Spleen (tissue), 11 donors: Measurements from ENCODE around the gene WDR90. TPM values are rescaled to one million over a fixed set of nuclear protein-coding genes. Genes with fewer than 3 reads are reported as not detected.

ENCODE experiments used
- DNase-seq: peaks from one replicate; pipeline ENCODE4 v3.0.0-alpha.2; 2020
- H3K27ac ChIP-seq, 8 donors: fragments of 200-600 bp; sonication (generic) in 7 of 8; 1 replicate in 4 of 8; 2 replicates in 4 of 8; pipeline versions ENCODE4 v1.5.0 to v1.8.0; 2016 to 2021; ENCODE audit warnings: inconsistent platforms in 4 of 8, mild to moderate bottlenecking in 4 of 8, moderate library complexity in 1 of 8
- H3K27me3 ChIP-seq, 7 donors: fragments of 200-600 bp; sonication (generic) in 6 of 7; replicated peaks in 1 of 7; 1 replicate in 4 of 7; 2 replicates in 3 of 7; pipeline versions ENCODE4 v1.5.0 to v1.8.0; 2016 to 2021; ENCODE audit warnings: inconsistent platforms in 3 of 7, mild to moderate bottlenecking in 1 of 7
- H3K36me3 ChIP-seq, 6 donors: fragments of 200-600 bp; sonication (generic) in 5 of 6; 1 replicate in 4 of 6; 2 replicates in 2 of 6; pipeline versions ENCODE4 v1.5.0 to v1.8.0; 2016 to 2021; ENCODE audit warnings: inconsistent platforms in 2 of 6
- H3K4me1 ChIP-seq, 6 donors: fragments of 200-600 bp; sonication (generic) in 5 of 6; 1 replicate in 3 of 6; 2 replicates in 3 of 6; pipeline versions ENCODE4 v1.5.0 to v1.8.0; 2016 to 2021; ENCODE audit warnings: inconsistent platforms in 3 of 6
- H3K4me3 ChIP-seq, 8 donors: fragments of 200-600 bp; sonication (generic) in 7 of 8; 1 replicate in 4 of 8; 2 replicates in 4 of 8; pipeline versions ENCODE4 v1.5.0 to v1.8.0; 2016 to 2021; ENCODE audit warnings: inconsistent platforms in 4 of 8, mild to moderate bottlenecking in 4 of 8, moderate library complexity in 2 of 8
- H3K9me3 ChIP-seq, 8 donors: fragments of 200-600 bp; sonication (generic) in 7 of 8; 1 replicate in 4 of 8; 2 replicates in 4 of 8; pipeline versions ENCODE4 v1.5.0 to v1.8.0; 2016 to 2021; ENCODE audit warnings: inconsistent platforms in 4 of 8
- CTCF ChIP-seq, 11 experiments: fragments of 200-600 bp in 7 of 11; fragments of 450-650 bp in 4 of 11; sonication (generic) in 4 of 11; IDR thresholded peaks in 8 of 11; conservative IDR thresholded peaks in 3 of 11; 1 replicate in 7 of 11; 2 replicates in 4 of 11; pipeline versions ENCODE4 v1.4.0 to v1.8.0; 2016 to 2021; ENCODE audit warnings: antibody characterized with exemption in 11 of 11, inconsistent platforms in 4 of 11, mild to moderate bottlenecking in 1 of 11
- POLR2A ChIP-seq, 3 donors: fragments of 450-650 bp; IDR thresholded peaks; one replicate each; pipeline ENCODE4 v1.5.1; 2017; ENCODE audit warnings: antibody characterized with exemption in 3 of 3, mild to moderate bottlenecking in 1 of 3
- POLR2AphosphoS5 ChIP-seq, 3 donors: sonication (generic); formaldehyde crosslinking; IDR thresholded peaks; one replicate each; pipeline ENCODE4 v1.5.1; 2017; ENCODE audit warnings: antibody characterized with exemption in 3 of 3
- WGBS, 5 donors: extraction: QIAGEN DNeasy Blood & Tissue Kit in 3 of 5; methylation state at CpG; one replicate each; pipeline versions ENCODE4 v1.1.5 to v1.1.7; 2013 to 2018; 5-methylcytosine and 5-hydroxymethylcytosine counted together
- intact Hi-C: fragments of 100-400 bp; cut with DNase I; formaldehyde crosslinking; loops from one replicate; pipeline ENCODE4 v1.15.0; 2023; ENCODE audit warnings: low total_unique reads
- polyA plus RNA-seq, 3 donors: library from polyadenylated mRNA; stranded (reverse); fragments of 200-250 nt; gene quantifications; one replicate each; pipeline ENCODE4 v1.2.1, GENCODE V29; 2013
- total RNA-seq, 7 donors: library from RNA; depleted of rRNA in 3 of 7; stranded (reverse); fragments of >200 nt in 3 of 7; fragmentation: NEBNext Ultra II Directional in 4 of 7; extraction: Animal tissue kit (Norgen Biotek cat#: 25700) in 4 of 7; gene quantifications; one replicate each; pipeline versions ENCODE4 v1.1.0 to v1.2.1, GENCODE V29; 2016 to 2021
- donor health status: healthy with polysubstance abuse.
- donor health status: DM: no; HTN: no; CAD: no; lungs with moderate emphysema.
- donor health status: DM: no; HTN: no; CAD: no.
- donor health status: Bipolar disorder and iron deficiency.
- donor health status: healthy.
- donor health status: DM: no; HTN: no; CAD: no.
- donor health status: DM: yes; HTN: yes; CAD: no.

The WDR90 gene
- total and polyA plus RNA-seq, 10 donors: 7.9 to 30.2 (median 19.4) TPM

- Histone ChIP-seq H3K4me1 (peaks cover 19 to 76% (median 53%) of the 10 kb centered on the region in 6 donors), H3K36me3 (peaks cover 0 to 6% (median 0%) of the 10 kb centered on the region in 6 donors), H3K27ac (no peak overlapping the region), H3K9me3 (no peaks in the 10 kb centered on the region), H3K4me3 (no peak overlapping the region), H3K27me3 (peaks cover 0 to 60% (median 12%) of the 10 kb centered on the region in 7 donors)
- no peak for DNase-seq
- 86 to 93% (median 93%) methylated on average over 12 to 29 of the region's 29 CpGs for WGBS, 5 donors
- intact Hi-C loops: no loop called here
- TF ChIP-seq POLR2AphosphoS5 (IDR thresholded peaks at IDR 0.05) (no peak), CTCF (IDR thresholded peaks at IDR 0.05 in 8 of 11, conservative IDR thresholded peaks at IDR 0.05 in 3 of 11) (no peak), POLR2A (IDR thresholded peaks at IDR 0.05) (no peak)
Measured at GRCh38 chr16:716768-717325, 67.7 kb downstream of the WDR90 start.

Other genes with a start within 250 kb of the WDR90 start
- gene DECR2, start 247.5 kb upstream of the WDR90 start, total RNA-seq: 10 to 100 TPM in 5 of 7 donors, 1 to 10 TPM in 2; 8.9 to 14.8 (median 11.7) TPM
- 10 to 100 TPM in 2 of 3 donors, 1 to 10 TPM in 1; 9.1 to 19.5 (median 14.1) TPM for gene DECR2, start 247.5 kb upstream of the WDR90 start, polyA plus RNA-seq
- gene RAB11FIP3, start 223.7 kb upstream of the WDR90 start, total RNA-seq: 10 to 100 TPM; 33.8 to 52.7 (median 40.6) TPM
- gene RAB11FIP3, start 223.7 kb upstream of the WDR90 start, polyA plus RNA-seq: 10 to 100 TPM; 12.3 to 27.1 (median 14.3) TPM
- 10 to 100 TPM; 48.1 to 71.7 (median 63.9) TPM for gene CAPN15, start 121.7 kb upstream of the WDR90 start, total RNA-seq
- gene CAPN15, start 121.7 kb upstream of the WDR90 start, polyA plus RNA-seq: 10 to 100 TPM; 25.8 to 65.0 (median 36.4) TPM
- not detected for gene PRR35, start 89.0 kb upstream of the WDR90 start, total RNA-seq
- gene PRR35, start 89.0 kb upstream of the WDR90 start, polyA plus RNA-seq: not detected
- 1 to 10 TPM; 1.5 to 8.8 (median 4.5) TPM for gene NHLRC4, start 82.4 kb upstream of the WDR90 start, total RNA-seq
- 1 to 10 TPM; 2.7 to 4.7 (median 3.6) TPM for gene NHLRC4, start 82.4 kb upstream of the WDR90 start, polyA plus RNA-seq
- 10 to 100 TPM; 36.1 to 42.7 (median 39.2) TPM for gene PIGQ, start 79.4 kb upstream of the WDR90 start, total RNA-seq
- gene PIGQ, start 79.4 kb upstream of the WDR90 start, polyA plus RNA-seq: 10 to 100 TPM; 20.7 to 70.5 (median 42.2) TPM
- 10 to 100 TPM; 12.9 to 21.6 (median 15.3) TPM for gene RAB40C, start 59.3 kb upstream of the WDR90 start, total RNA-seq
- 10 to 100 TPM in 2 of 3 donors, 1 to 10 TPM in 1; 8.1 to 20.9 (median 11.0) TPM for gene RAB40C, start 59.3 kb upstream of the WDR90 start, polyA plus RNA-seq
- gene WFIKKN1, start 18.4 kb upstream of the WDR90 start, total RNA-seq: 1 to 10 TPM in 3 of 7 donors, under 1 TPM in 4; 0.49 to 1.5 (median 0.95) TPM
- 1 to 10 TPM in 1 of 3 donors, under 1 TPM in 2; 0.15 to 1.8 (median 0.30) TPM for gene WFIKKN1, start 18.4 kb upstream of the WDR90 start, polyA plus RNA-seq
- gene METTL26, start 13.1 kb upstream of the WDR90 start, total RNA-seq: 10 to 100 TPM; 39.6 to 78.4 (median 46.0) TPM
- gene METTL26, start 13.1 kb upstream of the WDR90 start, polyA plus RNA-seq: 100 to 1,000 TPM; 114 to 165 (median 133) TPM
- gene MCRIP2, start 7.5 kb upstream of the WDR90 start, total RNA-seq: 10 to 100 TPM; 23.6 to 45.8 (median 36.1) TPM
- gene MCRIP2, start 7.5 kb upstream of the WDR90 start, polyA plus RNA-seq: 100 to 1,000 TPM in 1 of 3 donors, 10 to 100 TPM in 2; 56.5 to 106 (median 80.8) TPM
- 100 to 1,000 TPM in 5 of 7 donors, 10 to 100 TPM in 2; 71.3 to 152 (median 131) TPM for gene RHOT2, start 18.8 kb downstream of the WDR90 start, total RNA-seq
- gene RHOT2, start 18.8 kb downstream of the WDR90 start, polyA plus RNA-seq: 100 to 1,000 TPM; 139 to 309 (median 245) TPM
- 1 to 10 TPM in 2 of 7 donors, under 1 TPM in 5; 0.37 to 2.0 (median 0.69) TPM for gene RHBDL1, start 26.3 kb downstream of the WDR90 start, total RNA-seq
- gene RHBDL1, start 26.3 kb downstream of the WDR90 start, polyA plus RNA-seq: under 1 TPM; 0.43 to 0.80 (median 0.61) TPM
- gene STUB1, start 31.0 kb downstream of the WDR90 start, total RNA-seq: 100 to 1,000 TPM in 1 of 7 donors, 10 to 100 TPM in 6; 68.9 to 101 (median 79.3) TPM
- 100 to 1,000 TPM; 102 to 160 (median 107) TPM for gene STUB1, start 31.0 kb downstream of the WDR90 start, polyA plus RNA-seq
- gene JMJD8, start 35.0 kb downstream of the WDR90 start, total RNA-seq: 10 to 100 TPM; 29.2 to 58.7 (median 38.7) TPM
- gene JMJD8, start 35.0 kb downstream of the WDR90 start, polyA plus RNA-seq: 10 to 100 TPM; 24.9 to 32.1 (median 27.2) TPM
- gene WDR24, start 41.0 kb downstream of the WDR90 start, total RNA-seq: 10 to 100 TPM; 12.5 to 17.3 (median 15.5) TPM
- gene WDR24, start 41.0 kb downstream of the WDR90 start, polyA plus RNA-seq: 10 to 100 TPM in 1 of 3 donors, 1 to 10 TPM in 2; 6.5 to 11.4 (median 7.7) TPM
- 1 to 10 TPM in 6 of 7 donors, under 1 TPM in 1; 0.98 to 2.6 (median 2.0) TPM for gene FBXL16, start 56.4 kb downstream of the WDR90 start, total RNA-seq
- gene FBXL16, start 56.4 kb downstream of the WDR90 start, polyA plus RNA-seq: 1 to 10 TPM in 2 of 3 donors, under 1 TPM in 1; 0.48 to 1.1 (median 1.0) TPM
- gene METRN, start 65.8 kb downstream of the WDR90 start, total RNA-seq: 10 to 100 TPM in 5 of 7 donors, 1 to 10 TPM in 2; 7.2 to 20.2 (median 12.8) TPM
- 10 to 100 TPM; 15.6 to 31.9 (median 30.4) TPM for gene METRN, start 65.8 kb downstream of the WDR90 start, polyA plus RNA-seq
- gene ANTKMT, start 71.8 kb downstream of the WDR90 start, total RNA-seq: 10 to 100 TPM; 28.6 to 40.9 (median 36.4) TPM
- gene ANTKMT, start 71.8 kb downstream of the WDR90 start, polyA plus RNA-seq: 10 to 100 TPM; 49.9 to 77.2 (median 63.4) TPM
- 10 to 100 TPM in 1 of 7 donors, 1 to 10 TPM in 6; 2.9 to 11.9 (median 6.3) TPM for gene CCDC78, start 77.1 kb downstream of the WDR90 start, total RNA-seq
- gene CCDC78, start 77.1 kb downstream of the WDR90 start, polyA plus RNA-seq: 10 to 100 TPM; 12.0 to 23.7 (median 13.9) TPM
- gene HAGHL, start 77.7 kb downstream of the WDR90 start, total RNA-seq: 10 to 100 TPM in 6 of 7 donors, 1 to 10 TPM in 1; 7.7 to 25.8 (median 17.6) TPM
- 10 to 100 TPM; 25.7 to 75.8 (median 32.5) TPM for gene HAGHL, start 77.7 kb downstream of the WDR90 start, polyA plus RNA-seq
- 10 to 100 TPM; 24.9 to 60.2 (median 39.5) TPM for gene CIAO3, start 91.6 kb downstream of the WDR90 start, total RNA-seq
- gene CIAO3, start 91.6 kb downstream of the WDR90 start, polyA plus RNA-seq: 10 to 100 TPM; 34.1 to 80.4 (median 37.7) TPM
- under 1 TPM in 3 of 7 donors, not detected in 4; 0.32 to 0.70 (median 0.51) TPM for gene MSLN, start 111.4 kb downstream of the WDR90 start, total RNA-seq
- 1 to 10 TPM in 1 of 3 donors, under 1 TPM in 2; 0.22 to 1.1 (median 0.26) TPM for gene MSLN, start 111.4 kb downstream of the WDR90 start, polyA plus RNA-seq
- gene RPUSD1, start 139.0 kb downstream of the WDR90 start, total RNA-seq: 10 to 100 TPM; 18.8 to 28.7 (median 22.0) TPM
- gene RPUSD1, start 139.0 kb downstream of the WDR90 start, polyA plus RNA-seq: 10 to 100 TPM; 17.9 to 34.2 (median 19.9) TPM
- 10 to 100 TPM in 6 of 7 donors, 1 to 10 TPM in 1; 8.9 to 30.2 (median 18.5) TPM for gene CHTF18, start 139.3 kb downstream of the WDR90 start, total RNA-seq
- gene CHTF18, start 139.3 kb downstream of the WDR90 start, polyA plus RNA-seq: 10 to 100 TPM; 23.6 to 55.0 (median 32.3) TPM
- gene GNG13, start 151.4 kb downstream of the WDR90 start, total RNA-seq: not detected
- not detected for gene GNG13, start 151.4 kb downstream of the WDR90 start, polyA plus RNA-seq